HL-60 (cell line): Measurements from ENCODE around the gene ACACA.

ENCODE experiments used
- DNase-seq, 2 experiments: peaks; one replicate each; pipeline ENCODE4 v3.0.0-alpha.2; 2010 to 2020; ENCODE audit warnings: low read depth in 1 of 2, low spot score in 1 of 2
- H3K27ac ChIP-seq: fragments of 250-450 bp; sonication (Bioruptor Pico); replicated peaks from 2 replicates; pipeline ENCODE4 v1.5.1; 2020; ENCODE audit warnings: mild to moderate bottlenecking, moderate library complexity
- H3K27me3 ChIP-seq: fragments of 250-450 bp; sonication (Bioruptor Pico); 2 replicates; pipeline ENCODE4 v1.5.1; 2021; ENCODE audit warnings: mild to moderate bottlenecking, moderate library complexity; ENCODE audit not compliant: insufficient read depth, poor library complexity, severe bottlenecking
- H3K4me3 ChIP-seq: replicated peaks from 2 replicates; pipeline ENCODE4 v1.5.1; 2011; ENCODE audit warnings: mild to moderate bottlenecking, control low read depth, low read length; ENCODE audit not compliant: insufficient read depth
- CTCF ChIP-seq: IDR thresholded peaks from one replicate; pipeline ENCODE4 v1.5.1; 2011; ENCODE audit warnings: low read length, control low read depth, inconsistent platforms; ENCODE audit not compliant: insufficient read depth
- GABPA ChIP-seq: IDR thresholded peaks from 2 replicates; pipeline ENCODE4 v1.6.1; 2012; ENCODE audit warnings: low read depth
- POLR2AphosphoS5 ChIP-seq: IDR thresholded peaks from 2 replicates; pipeline ENCODE4 v1.6.1; 2012; ENCODE audit warnings: low read depth
- REST ChIP-seq: IDR thresholded peaks from 2 replicates; pipeline ENCODE4 v1.6.1; 2012; ENCODE audit warnings: low read depth; ENCODE audit not compliant: insufficient replicate concordance
- SPI1 ChIP-seq: IDR thresholded peaks from 2 replicates; pipeline ENCODE4 v1.6.1; 2012; ENCODE audit warnings: low read depth, mild to moderate bottlenecking, borderline replicate concordance

Gene ACACA

GRCh38 chr17:37400505-37400904, 6.1 kb downstream of the ACACA start:
- no peak for DNase-seq
- H3K4me3 ChIP-seq = no peak overlapping the region
- H3K27me3 ChIP-seq = no peaks in the 10 kb centered on the region
- H3K27ac ChIP-seq = no peak overlapping the region
- TF ChIP-seq REST (no peak), GABPA (no peak), CTCF (no peak), SPI1 (no peak), POLR2AphosphoS5 (no peak)

- Histone ChIP-seq H3K27me3 (no peaks in the 10 kb centered on the region), H3K4me3 (no peak overlapping the region), H3K27ac (no peak overlapping the region)
- DNase-seq = no peak
- TF ChIP-seq POLR2AphosphoS5 (no peak), GABPA (no peak), SPI1 (no peak), CTCF (no peak)
Observed at GRCh38 chr17:37399265-37399803, 7.3 kb downstream of the ACACA start.

GRCh38 chr17:37393352-37393751, 13.3 kb downstream of the ACACA start:
- no peak for TF ChIP-seq SPI1
- TF ChIP-seq GABPA = no peak
- no peak for TF ChIP-seq POLR2AphosphoS5
- no peak for TF ChIP-seq REST
- no peak for TF ChIP-seq CTCF
- no peak for DNase-seq
- H3K27me3 ChIP-seq = no peaks in the 10 kb centered on the region
- no peak overlapping the region for H3K27ac ChIP-seq
- H3K4me3 ChIP-seq = no peak overlapping the region

GRCh38 chr17:37392024-37392590, 14.5 kb downstream of the ACACA start:
- TF ChIP-seq SPI1 (no peak), REST (no peak), POLR2AphosphoS5 (no peak), GABPA (no peak), CTCF (no peak)
- DNase-seq = no peak
- Histone ChIP-seq H3K27me3 (no peaks in the 10 kb centered on the region), H3K27ac (no peak overlapping the region), H3K4me3 (no peak overlapping the region)
